ENCODE data around the gene BICC1.

The BICC1 gene

DNA sequence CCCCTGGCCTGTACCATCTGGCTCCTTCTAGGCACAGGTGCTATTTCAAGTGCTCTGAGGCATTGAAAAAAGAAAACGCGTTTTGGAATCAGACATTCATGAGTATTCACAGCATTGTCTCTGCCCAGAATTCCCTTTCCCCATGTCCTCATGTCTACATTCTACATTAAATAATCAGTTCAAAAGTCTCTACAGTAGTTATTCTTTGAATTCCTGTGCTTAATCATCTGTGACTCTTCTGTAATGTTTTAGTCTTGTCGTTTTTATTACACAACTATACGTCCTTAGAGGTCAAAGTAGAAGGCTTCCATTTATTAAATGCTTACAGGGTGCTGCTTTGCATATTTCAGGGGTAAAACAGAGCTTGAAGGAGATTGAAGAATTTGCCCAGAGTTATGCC lies 95.7 kb downstream of the BICC1 start:
- peak; percentile 70 for DNase-seq

DNA sequence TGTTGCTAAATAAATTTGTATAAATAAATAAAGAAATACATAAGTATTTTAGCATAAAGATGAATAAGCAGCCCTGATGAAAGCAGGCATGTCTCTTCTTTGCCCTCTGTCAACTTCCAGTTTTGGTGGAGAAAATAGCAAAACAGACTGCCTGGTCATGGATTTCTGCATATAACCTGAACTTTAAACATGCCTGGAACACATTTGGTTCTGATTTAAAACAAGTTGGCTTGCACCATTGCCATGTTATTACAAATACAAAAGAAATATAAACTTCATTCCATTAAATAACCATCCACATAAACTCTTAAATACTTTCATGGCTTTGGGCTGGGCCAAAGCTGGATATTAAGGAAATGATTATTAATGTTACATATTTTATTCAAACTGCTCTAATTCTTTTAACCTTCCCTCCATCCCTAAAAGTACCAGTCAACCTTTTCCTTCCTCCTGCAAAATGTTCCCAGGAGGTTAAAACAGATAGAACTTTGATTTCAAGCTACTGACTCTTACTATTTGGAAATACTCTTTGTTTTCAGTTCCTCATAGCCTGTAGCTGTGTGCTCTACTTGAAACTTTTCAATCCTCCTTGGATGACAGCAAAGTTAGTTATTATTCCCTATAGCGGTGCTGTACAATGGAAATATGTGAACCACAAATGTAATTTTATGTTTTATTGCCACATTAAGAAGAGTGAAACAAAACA lies 96.3 kb downstream of the BICC1 start:
- no peak for DNase-seq

DNA sequence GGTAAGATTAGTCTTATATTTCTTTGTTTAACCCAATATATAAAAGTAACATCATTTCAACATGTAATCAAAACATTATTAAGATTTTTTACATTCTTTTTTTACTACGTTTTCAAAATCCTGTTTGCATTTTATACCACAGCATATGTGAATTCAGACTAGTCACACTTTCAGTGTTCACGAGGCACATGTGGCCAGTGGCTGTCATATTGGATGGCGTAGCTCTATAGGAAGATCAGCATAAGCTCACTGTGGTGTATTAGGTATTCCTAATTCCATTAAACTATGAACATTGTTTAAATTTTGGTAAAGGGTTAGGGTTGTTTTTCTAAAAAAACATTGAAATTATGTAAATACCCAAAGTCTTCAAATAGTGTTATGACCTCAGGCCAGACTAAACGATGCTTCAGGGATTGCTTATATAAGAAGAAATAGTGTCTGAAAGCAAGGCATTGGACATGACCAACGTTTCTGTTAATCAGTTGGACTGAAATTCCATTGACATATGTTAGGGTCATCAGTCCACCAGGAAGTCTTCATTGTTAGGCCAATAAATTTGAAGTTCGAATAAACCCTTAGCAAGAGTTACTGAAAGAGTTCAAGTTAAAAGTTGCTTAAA lies 97.0 kb downstream of the BICC1 start:
- DNase-seq: peak; percentile 18

DNA sequence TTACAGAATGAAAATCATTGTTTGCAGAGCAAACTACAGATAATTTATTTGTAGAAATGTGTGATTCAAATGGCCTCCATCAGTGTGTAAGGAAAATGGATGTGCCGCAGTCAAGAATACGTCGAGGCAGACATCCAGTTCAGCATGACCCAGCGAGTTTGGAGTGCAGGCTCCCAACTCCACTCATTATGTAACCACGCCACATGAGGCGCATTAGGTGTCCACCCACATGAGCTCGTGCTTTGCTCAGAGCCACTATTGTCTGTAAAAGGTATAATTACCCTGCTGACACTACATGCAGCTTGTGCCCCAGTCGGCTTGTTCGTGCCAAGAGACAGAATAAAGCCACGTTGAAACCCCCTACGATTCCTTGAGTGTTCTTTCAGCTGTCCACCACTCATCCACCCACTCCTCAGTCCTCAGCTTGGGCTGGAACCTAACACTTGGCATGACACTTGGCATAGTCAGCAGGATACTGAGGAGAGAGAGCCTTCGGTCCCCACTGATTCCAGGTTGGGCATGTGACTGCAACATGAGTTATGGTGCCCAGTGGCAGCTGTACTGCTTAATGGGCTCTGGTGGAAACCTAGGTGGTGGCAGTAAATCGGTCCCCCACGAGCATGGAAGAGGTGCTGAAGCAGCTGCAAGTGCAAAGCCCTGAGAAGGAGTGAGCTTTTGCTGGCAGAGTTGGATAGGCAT lies 102.7 kb downstream of the BICC1 start:
- no peak for DNase-seq

DNA sequence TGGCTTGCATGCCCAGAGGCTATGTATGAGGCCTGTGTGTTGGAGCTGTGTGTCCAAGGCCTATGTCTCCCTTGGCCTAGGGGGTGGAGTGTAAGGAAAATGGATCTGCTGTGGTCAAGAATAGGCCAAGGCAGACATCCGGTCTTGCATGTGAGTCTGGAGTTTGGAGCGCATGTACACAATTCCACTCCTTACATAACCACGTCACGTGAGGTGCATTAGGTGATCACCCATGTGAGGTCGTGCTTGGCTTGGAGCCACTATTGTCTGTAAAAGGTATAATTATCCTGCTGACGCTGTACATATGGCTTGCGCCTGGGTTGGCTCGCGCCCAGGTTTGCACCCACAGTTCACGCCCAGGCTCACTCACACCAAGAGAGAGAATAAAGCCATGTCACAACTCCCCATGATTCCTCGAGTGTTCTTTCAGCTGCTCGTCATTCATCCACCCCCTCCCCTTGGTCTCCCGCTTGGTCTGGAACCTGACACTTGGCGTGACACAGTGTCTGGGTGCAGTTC lies 105.5 kb downstream of the BICC1 start:
- no peak for DNase-seq

DNA sequence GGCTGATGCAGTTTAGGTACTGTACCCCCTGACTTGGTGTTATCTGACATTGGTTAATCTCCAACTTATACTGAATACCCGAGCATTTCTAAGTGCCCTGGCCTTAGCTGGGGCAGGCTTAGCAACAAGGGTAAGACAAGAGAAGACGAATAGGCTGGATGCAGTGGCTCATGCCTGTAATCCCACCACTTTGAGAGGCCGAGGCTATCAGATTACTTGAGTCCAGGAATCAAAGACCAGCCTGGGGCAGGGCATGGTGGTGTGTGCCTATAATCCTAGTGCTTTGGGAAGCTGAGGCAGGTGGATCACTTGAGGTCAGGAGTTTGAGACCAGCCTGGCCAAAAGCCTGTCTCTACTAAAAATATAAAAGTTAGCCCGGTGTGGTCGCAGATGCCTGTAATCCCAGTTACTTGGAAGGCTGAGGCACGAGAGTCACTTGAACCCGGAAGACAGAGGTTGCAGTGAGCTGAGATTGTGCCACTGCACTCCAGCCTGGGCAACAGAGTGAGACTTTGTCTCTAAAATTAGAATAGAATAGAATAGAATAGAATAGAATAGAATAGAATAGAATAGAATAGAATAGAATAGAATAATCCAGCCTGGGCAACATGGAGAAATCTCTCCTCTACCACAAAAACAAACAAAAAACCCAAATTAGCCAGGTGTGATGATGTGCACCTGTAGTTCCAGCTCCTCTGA lies 108.9 kb downstream of the BICC1 start:
- no peak for DNase-seq

DNA sequence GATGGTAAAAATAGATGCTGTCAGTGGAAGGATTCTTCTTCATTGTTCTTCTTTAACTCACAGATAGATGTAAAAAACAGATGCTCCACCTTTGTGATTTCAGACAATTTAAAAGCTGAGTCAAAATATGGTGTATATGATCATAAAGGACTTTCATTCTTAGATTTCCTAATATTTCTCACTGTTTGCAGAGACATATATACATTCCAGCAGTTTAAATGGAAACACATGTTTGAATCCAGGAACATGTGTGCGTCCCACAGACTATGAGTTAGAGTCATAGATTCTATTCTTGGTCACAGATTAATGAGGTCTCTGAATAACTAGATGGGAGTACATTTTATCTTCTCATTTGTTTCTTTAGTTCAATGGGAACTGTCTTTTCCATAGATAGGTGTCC lies 109.6 kb downstream of the BICC1 start:
- DNase-seq: peak; percentile 30

DNA sequence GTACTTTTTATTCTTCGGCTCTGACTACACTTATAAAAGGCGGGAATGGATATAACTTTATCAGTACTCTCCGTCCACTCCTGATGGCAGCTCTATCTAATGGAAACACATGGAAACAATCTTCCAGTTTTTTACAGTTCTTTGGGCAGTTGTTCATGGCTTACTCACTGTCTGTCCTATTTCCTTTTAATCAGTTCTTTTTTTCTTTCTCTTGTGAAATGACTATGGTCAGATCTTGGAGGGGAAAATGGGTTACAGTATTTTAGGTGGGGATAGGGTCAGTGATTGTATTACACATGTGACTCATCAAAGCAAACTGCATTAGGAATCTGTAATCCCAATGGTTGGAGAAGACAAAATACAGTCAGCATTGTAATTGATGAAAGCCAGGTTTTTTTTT lies 112.4 kb downstream of the BICC1 start:
- DNase-seq: peak; percentile 83

DNA sequence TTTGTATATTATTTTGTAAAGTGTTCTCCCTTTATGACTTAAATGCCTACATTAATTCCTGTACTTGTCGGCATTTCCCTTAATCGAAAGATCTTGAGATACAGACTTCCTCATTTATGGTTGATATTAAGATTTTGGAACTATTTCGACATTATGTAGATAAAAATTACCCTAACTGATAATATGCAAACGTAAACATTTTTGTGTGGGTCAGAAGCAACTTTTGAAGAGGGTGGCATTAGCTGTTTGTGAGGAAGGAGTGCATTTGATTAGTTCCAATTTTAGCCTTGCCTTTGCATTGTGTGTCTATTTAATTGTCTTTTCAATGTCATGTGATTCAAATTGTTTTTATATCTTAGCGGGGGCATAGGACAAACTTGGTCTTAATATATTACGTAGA lies 114.7 kb downstream of the BICC1 start:
- DNase-seq: no peak

DNA sequence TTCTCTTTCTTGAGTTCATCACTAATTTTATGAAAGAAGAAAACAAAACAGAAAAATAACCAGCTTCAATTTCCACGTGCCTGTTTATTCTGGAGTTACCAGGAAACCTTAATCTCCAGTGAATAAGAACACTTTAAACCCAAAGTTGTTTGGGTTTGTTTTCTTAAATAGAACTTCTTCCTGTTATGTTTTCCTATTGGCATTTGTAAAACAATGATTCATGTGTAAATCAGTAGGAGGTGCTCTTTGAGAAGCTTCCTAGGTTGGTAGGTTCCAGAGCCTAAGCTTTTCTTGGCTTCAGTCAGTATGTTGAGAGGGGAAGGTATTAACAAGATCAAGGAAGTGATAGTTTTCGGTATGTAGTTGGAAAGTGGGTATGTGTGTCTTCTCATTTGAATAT lies 119.0 kb downstream of the BICC1 start:
- peak; percentile 34 for DNase-seq

DNA sequence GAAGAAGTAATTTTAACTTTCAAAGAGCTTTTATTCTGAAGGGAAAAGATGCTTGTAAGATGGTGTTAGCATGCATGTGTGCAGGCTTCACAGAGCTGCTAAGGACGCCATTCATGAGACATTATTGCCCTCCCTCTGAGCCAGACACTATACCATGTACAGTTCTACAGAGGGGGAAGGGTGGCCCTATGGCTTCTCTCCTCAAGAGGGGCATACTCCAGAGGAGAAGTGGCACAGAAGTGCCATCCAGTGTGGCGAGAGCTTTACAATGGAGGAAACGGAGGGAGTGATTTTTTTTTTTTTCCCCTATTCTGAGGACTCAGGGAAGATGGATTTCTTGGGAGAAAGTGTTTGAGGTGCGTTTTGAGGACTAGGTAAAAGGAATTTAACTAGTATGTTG lies 119.5 kb downstream of the BICC1 start:
- DNase-seq: no peak

DNA sequence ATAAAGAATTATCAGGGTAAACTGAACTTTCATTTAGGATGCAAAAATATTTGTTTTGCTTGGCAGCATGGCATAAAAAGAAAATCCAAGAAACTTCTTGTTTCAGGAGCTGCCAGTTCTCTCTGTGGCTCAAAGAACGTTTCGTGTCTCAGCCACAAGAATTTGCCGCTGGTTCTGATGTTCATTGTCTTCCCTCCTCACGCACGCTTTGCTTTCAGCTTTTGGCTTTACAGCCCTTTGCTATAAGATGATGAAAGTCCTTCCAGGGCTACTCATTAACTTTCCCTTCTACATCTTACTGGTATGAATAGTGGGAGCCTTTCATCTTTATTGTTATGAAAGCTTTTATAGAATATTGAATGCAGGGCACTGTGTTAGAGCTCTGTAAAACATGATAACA lies 124.7 kb downstream of the BICC1 start:
- DNase-seq: no peak

DNA sequence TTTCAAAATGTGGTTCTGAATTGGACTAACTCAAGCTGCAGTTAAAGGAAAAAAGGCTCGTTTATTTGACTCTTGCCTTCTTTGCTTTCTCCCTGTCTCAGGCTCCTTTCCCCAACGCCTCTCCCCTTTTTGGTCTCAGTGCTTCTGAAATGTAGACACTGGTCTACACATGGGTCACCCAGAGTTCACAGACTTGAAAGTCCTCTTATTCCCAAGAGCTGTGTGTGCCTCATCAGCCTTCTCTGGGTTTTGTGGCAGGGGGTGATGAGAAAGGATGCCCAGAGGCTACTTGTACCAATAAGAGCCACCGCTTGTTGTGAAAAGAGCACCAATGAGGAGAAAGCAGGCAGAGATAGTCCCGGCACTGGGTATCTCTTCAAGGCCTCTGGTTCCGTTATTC lies 125.7 kb downstream of the BICC1 start:
- no peak for DNase-seq

DNA sequence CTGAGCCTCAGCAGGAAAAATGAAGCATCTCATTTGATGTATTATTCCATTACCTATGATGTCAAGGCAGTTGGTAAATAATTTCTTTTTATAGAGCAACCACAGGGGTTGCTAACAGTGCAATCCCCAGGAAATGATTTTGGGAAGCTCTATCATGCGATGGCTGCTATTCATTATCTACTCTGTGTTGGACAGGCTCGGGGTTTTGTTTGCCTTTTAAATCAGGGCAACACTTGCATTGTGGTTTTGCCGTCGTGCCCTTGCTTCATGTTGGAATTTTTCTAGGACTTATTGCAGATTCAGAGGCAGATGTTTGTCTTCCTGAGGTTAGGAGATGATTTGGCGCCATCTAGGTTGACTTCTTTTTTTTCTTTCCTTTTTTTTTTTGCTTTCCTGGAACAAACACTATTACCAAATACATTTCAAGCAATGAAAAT lies 128.4 kb downstream of the BICC1 start:
- peak; percentile 95 for DNase-seq

DNA sequence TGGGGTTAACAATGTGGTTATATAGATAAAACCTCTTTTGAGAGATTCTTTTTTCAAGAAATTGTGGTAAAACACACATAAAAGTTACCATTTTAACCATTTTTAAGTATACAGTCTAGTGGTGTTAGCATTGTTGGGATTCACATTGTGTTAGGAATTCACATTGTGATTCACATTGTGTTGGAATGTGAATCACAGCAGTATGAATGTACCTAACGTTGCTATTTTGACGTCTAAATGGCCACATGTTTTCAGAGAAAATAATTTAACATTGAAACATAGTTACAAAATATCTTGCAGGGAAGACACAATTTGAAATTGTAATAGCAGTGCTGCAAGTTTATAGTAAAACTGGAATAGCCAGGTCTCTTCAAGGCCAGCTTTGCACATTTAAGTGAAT lies 129.0 kb downstream of the BICC1 start:
- peak; percentile 88 for DNase-seq

DNA sequence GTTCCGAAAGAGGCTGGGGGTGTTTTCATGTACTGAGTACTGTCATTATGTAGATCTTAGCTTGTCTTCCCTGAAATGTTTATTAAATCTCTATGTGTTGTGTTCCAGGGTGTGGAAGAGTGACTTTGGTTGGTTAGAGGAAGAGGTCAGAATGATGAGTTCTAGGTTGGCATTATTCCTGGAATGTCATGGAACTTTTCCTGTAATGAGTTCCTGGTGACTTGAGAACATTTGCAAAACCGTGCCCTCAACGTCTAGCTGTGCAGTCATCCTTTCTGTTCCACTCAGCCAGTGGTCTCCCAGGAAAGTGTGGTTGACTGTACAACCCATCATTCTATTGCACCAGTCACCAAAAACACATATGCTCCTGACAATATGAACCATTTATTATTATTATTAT lies 129.6 kb downstream of the BICC1 start:
- peak; percentile 68 for DNase-seq

DNA sequence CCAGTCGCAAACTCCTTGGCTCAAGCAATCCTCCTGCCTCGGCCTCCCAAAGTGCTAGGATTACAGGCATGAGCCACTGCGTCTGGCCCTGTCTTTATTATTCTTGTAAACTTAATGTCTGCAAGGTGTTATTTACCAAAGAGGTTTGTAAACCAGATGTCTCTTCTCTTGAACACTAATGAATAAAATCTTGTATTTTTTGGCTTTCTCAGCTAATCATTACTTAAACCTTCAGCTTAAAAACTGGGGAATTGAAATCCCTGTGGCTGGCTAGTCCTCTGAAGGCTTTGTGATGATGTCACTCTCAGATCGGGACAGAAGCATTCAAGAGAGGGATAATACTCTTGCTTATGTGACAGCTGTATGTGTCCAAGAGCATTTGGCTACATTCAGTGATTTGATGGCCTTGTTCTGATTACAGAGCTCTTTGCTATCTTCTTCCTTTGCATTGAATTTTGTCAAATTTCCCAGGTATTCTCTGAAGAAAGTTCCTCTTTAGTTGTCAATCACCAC lies 130.3 kb downstream of the BICC1 start:
- DNase-seq: peak; percentile 6

DNA sequence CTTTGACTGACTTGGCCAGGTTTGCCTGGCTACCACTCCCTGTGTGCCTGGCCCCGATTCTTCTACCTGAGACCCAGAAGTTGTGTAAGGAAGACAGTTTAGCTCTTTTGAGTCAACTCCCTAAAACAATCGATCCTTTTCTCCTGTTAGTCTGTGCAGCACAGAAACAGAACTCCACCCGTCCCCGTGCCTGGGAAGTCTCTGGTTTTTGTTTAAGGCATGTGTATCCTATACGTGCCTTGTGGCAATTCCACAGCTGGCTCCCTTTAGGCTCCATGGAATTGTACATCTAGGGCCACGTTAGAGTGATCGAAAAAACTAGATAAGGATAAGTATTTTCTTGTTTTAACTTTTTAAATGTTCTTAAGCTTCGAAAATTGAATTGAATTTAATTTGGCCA lies 131.6 kb downstream of the BICC1 start:
- no peak for DNase-seq

DNA sequence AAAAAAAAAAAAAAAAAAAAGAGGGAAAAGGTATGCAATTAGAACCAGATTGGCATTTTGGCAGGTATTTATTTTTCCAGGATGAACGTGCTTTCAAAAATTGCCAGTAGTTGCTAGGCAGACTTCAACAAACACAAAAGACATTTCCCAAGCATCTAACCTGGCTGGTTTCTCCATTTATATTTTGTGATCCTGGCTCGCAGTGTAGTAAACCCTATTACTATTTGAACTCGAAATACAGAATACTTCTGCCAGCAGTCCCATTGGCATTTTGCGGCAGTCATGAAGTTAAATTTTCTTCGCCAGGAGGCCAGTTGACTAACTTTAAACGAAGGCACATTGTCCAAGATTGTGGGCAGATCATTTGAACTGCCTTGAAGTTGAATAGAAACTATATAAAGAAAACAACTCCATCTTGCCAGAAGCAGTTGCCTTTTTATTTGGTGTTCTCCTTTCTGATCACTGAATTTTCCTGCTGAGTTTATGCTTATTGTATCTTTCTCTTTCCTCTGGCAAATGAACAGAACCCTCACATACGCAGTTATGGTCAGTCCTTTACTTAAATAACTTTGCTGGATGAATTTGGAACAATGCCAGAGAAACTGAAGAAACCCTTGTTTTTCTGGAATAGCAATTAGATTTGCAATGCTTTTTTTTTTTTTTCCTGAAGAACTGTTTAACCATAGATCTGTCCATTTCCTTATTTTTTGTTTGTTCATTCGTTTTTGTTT lies 132.9 kb downstream of the BICC1 start:
- no peak for DNase-seq

DNA sequence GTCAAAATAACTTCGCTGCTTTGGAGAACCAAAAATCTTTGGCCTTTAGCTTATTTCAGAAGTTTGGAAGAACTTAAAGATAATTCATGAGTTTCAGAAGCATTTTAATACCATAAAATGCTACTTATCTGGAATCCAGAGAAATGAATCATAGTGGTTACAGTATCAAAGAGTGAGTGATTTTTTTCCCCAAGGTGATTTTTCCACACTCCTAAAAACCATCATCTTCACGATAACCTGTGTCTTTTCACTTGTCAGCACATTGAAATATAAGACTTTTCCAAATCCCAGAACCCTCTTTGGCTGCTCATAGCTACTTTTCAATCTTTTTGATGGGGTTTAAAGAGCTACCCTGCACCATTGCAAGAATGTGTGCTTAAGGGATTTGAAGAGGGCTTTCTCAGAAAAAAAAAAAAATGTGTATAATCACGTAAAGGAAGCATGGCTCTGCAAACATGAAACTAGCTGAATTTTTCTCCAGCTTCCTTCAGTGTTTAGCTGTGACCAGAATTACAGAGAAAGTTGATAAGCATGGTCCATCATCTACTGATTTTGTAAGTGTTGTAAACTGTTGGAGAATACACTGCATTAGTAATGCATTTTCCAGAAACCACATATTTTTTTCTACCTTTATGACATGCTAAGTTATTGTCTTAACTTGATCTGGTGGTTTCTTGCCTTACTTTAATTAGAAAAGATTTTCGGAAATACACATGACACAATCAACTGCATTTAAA lies 134.9 kb downstream of the BICC1 start:
- DNase-seq: peak; percentile 12

DNA sequence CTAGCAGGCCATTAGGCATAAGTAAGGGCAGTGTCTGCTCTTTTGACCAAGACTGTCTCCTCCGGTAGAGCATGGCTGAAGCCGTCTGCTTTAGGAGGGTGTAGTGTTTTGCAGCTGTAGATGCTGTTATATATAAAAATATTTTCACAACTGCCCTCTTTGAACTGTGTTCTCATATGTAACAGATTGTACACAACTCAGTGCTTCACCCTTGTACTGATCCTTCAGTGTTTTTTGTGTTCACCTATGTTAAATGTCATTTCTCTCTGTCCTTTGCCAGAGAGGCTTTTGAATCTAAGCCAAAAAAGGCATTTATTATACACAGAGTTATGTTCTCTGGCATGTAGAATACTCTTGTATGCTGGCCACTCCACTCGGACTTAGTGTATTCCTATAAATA lies 135.5 kb downstream of the BICC1 start:
- no peak for DNase-seq

DNA sequence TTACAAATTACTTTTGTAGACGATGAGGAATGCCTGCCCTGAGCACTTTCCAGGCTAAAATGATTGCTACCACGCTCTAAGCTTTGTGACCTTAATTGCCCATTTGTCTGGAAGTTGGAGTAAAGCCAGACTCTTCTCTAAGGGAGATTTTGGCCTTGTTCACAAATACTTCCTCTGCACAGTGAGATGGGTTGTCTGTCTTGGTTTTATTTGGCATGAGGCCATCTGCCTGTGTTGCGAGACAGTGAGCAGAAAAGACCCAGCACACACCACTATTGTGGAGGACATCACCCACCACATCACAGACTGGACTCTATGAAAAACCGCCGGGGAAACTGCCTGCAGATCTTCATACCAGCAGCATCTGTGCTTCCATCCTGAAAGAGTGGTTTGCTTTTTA lies 138.4 kb downstream of the BICC1 start:
- no peak for DNase-seq
